HG03378 (cell line): ENCODE data around the gene TMEM101.
"Not testable (repeated sequence)": the region's sequence is repeated elsewhere in the genome, so short reads cannot be mapped to it uniquely, and the experiment has no call there.

Experiments used
- ATAC-seq: cut with Tn5 transposase; IDR thresholded peaks from one replicate; pipeline ENCODE4 v1.9.1; 2021; ENCODE audit warnings: mild to moderate bottlenecking, moderate library complexity; ENCODE audit not compliant: unreplicated experiment

TMEM101 gene

GRCh38 chr17:44001461-44001920 is 13.3 kb downstream of the TMEM101 start:
- ATAC-seq, result no peak

- no peak for ATAC-seq
These were observed 13.8 kb downstream of the TMEM101 start for GRCh38 chr17:44000871-44001460.

GRCh38 chr17:44000141-44000860 is 14.5 kb downstream of the TMEM101 start:
- no peak for ATAC-seq

GRCh38 chr17:43999024-43999423 is 15.7 kb downstream of the TMEM101 start:
- ATAC-seq, result no peak

GRCh38 chr17:43998552-43998951 is 16.2 kb downstream of the TMEM101 start:
- no peak for ATAC-seq

GRCh38 chr17:43997180-43997579 is 17.6 kb downstream of the TMEM101 start:
- ATAC-seq, result not testable (repeated sequence)

GRCh38 chr17:43995150-43995471 is 19.7 kb downstream of the TMEM101 start:
- ATAC-seq, result no peak

- no peak for ATAC-seq
These were observed 20.3 kb downstream of the TMEM101 start for GRCh38 chr17:43994272-43995149.

GRCh38 chr17:43992641-43993040 is 22.1 kb downstream of the TMEM101 start:
- ATAC-seq, result no peak

- ATAC-seq, result no peak
These were observed 26.5 kb downstream of the TMEM101 start for GRCh38 chr17:43988301-43988700.

GRCh38 chr17:43987131-43988021 is 27.4 kb downstream of the TMEM101 start:
- no peak for ATAC-seq

GRCh38 chr17:43986225-43986981 is 28.4 kb downstream of the TMEM101 start:
- no peak for ATAC-seq

- ATAC-seq, result no peak
These were observed 30.2 kb downstream of the TMEM101 start for GRCh38 chr17:43984521-43984920.

GRCh38 chr17:43983515-43984411 is 31.0 kb downstream of the TMEM101 start:
- ATAC-seq, result no peak

GRCh38 chr17:43983196-43983514 is 31.6 kb downstream of the TMEM101 start:
- ATAC-seq, result no peak

- no peak for ATAC-seq
These were observed 32.6 kb downstream of the TMEM101 start for GRCh38 chr17:43982171-43982570.

- no peak for ATAC-seq
These were observed 35.1 kb downstream of the TMEM101 start for GRCh38 chr17:43979671-43980070.

- no peak for ATAC-seq
These were observed 35.8 kb downstream of the TMEM101 start for GRCh38 chr17:43979011-43979410.

GRCh38 chr17:43978078-43978477 is 36.7 kb downstream of the TMEM101 start:
- ATAC-seq, result no peak
